NB4 (cell line): ENCODE results near the gene SGO1.
A peak's percentile ranks its signal among the peaks of the same experiment; 100 is the strongest.

Experiments
- DNase-seq: peaks from one replicate; pipeline ENCODE4 v3.0.0; 2010; ENCODE audit warnings: low read depth
- H3K4me3 ChIP-seq: one replicate; pipeline ENCODE4 v1.5.1; 2011; ENCODE audit warnings: mild to moderate bottlenecking, low read depth, low read length, moderate library complexity
- CTCF ChIP-seq: IDR thresholded peaks from one replicate; pipeline ENCODE4 v1.5.1; 2012; ENCODE audit warnings: low read depth, low read length
- MAX ChIP-seq: IDR thresholded peaks from 2 replicates; pipeline ENCODE4 v1.6.1; 2011; ENCODE audit warnings: low read depth, low read length
- MYC ChIP-seq: IDR thresholded peaks from 2 replicates; pipeline ENCODE4 v1.6.1; 2011; ENCODE audit warnings: low read depth, low read length
- POLR2A ChIP-seq: IDR thresholded peaks from 2 replicates; pipeline ENCODE4 v1.6.1; 2011; ENCODE audit warnings: mild to moderate bottlenecking; ENCODE audit not compliant: insufficient read length; ENCODE audit errors: extremely low read depth

Gene SGO1

GRCh38 chr3:20194793-20195460 is 8.9 kb upstream of the SGO1 start:
- H3K4me3 ChIP-seq: no peak overlapping the region
- TF ChIP-seq POLR2A (no peak), CTCF (no peak), MAX (no peak), MYC (no peak)
- no peak for DNase-seq

- no peak for DNase-seq
- TF ChIP-seq CTCF: no peak
- no peak for TF ChIP-seq MYC
- TF ChIP-seq MAX: no peak
- TF ChIP-seq POLR2A: no peak
- H3K4me3 ChIP-seq: no peak overlapping the region
Observed at GRCh38 chr3:20190991-20191390, 5.0 kb upstream of the SGO1 start.

GRCh38 chr3:20186600-20187004 is 596 bp upstream of the SGO1 start:
- peak overlapping the region; percentile 93 for H3K4me3 ChIP-seq
- TF ChIP-seq MYC: no peak
- no peak for TF ChIP-seq POLR2A
- no peak for TF ChIP-seq CTCF
- TF ChIP-seq MAX: no peak
- DNase-seq: no peak

GRCh38 chr3:20185331-20185678 is 701 bp downstream of the SGO1 start:
- no peak for DNase-seq
- TF ChIP-seq MYC (no peak), MAX (no peak), POLR2A (no peak)
- H3K4me3 ChIP-seq: peak overlapping the region; percentile 97

GRCh38 chr3:20182206-20182605 is 3.8 kb downstream of the SGO1 start:
- no peak overlapping the region for H3K4me3 ChIP-seq
- no peak for DNase-seq
- TF ChIP-seq MAX (no peak), CTCF (no peak), MYC (no peak), POLR2A (no peak)

- H3K4me3 ChIP-seq: no peak overlapping the region
- DNase-seq: no peak
- TF ChIP-seq MYC (no peak), MAX (no peak), POLR2A (no peak), CTCF (no peak)
Observed at GRCh38 chr3:20181276-20181675, 4.7 kb downstream of the SGO1 start.
